SK-N-SH treated with all-trans-retinoic acid at 6 μM for 48 hours (cell line): ENCODE results near the gene GHSR.

ENCODE experiments used
- ESRRG ChIP-seq: fragments of 250-450 bp; sonication (Bioruptor Pico); IDR thresholded peaks from 2 replicates; pipeline ENCODE4 v1.6.1; 2021; ENCODE audit warnings: mild to moderate bottlenecking
- ISL1 ChIP-seq: fragments of 250-450 bp; sonication (Bioruptor Pico); IDR thresholded peaks from 2 replicates; pipeline ENCODE4 v2.1.2; 2022; ENCODE audit warnings: mild to moderate bottlenecking, moderate library complexity
- POU6F1 ChIP-seq: fragments of 250-450 bp; sonication (Bioruptor Pico); IDR thresholded peaks from 2 replicates; pipeline ENCODE4 v1.8.0; 2021; ENCODE audit warnings: low read depth, mild to moderate bottlenecking, moderate library complexity, borderline replicate concordance
- RARB ChIP-seq: fragments of 250-450 bp; sonication (Bioruptor Pico); IDR thresholded peaks from 2 replicates; pipeline ENCODE4 v1.8.0; 2021; ENCODE audit warnings: mild to moderate bottlenecking, moderate library complexity
- TSHZ2 ChIP-seq: fragments of 250-450 bp; sonication (Bioruptor Pico); IDR thresholded peaks from 2 replicates; pipeline ENCODE4 v1.5.0; 2020; ENCODE audit warnings: mild to moderate bottlenecking, moderate library complexity
- ZFP30 ChIP-seq: fragments of 450-650 bp; formaldehyde crosslinking; IDR thresholded peaks from 2 replicates; pipeline ENCODE4 v1.5.0; 2022; ENCODE audit warnings: mild to moderate bottlenecking, moderate library complexity
- ZNF565 ChIP-seq: fragments of 450-650 bp; formaldehyde crosslinking; conservative IDR thresholded peaks from 2 replicates; pipeline ENCODE4 v1.5.0; 2020; ENCODE audit warnings: low read depth, mild to moderate bottlenecking, moderate library complexity

- TF ChIP-seq RARB (no peak), ZNF565 (CRISPR knock-in tag) (no peak), ISL1 (CRISPR knock-in tag) (no peak), POU6F1 (CRISPR knock-in tag) (no peak), ZFP30 (CRISPR knock-in tag) (no peak), ESRRG (no peak), TSHZ2 (CRISPR knock-in tag) (no peak)
Observed at GRCh38 chr3:172447611-172448579, at the start of gene GHSR.
